GM12878 (cell line): ENCODE measurements around the gene CENATAC. TPM values are rescaled to one million over a fixed set of nuclear protein-coding genes. Genes with fewer than 3 reads are reported as not detected.

ENCODE experiments used
- ATF7 ChIP-seq: fragments of 450-650 bp; IDR thresholded peaks from 2 replicates; pipeline ENCODE4 v1.6.1; 2016; ENCODE audit warnings: low read depth, mild to moderate bottlenecking
- BACH1 ChIP-seq: fragments of 450-650 bp; IDR thresholded peaks from 2 replicates; pipeline ENCODE4 v1.6.1; 2017; ENCODE audit warnings: mild to moderate bottlenecking, borderline replicate concordance
- BCL11A ChIP-seq: IDR thresholded peaks from 2 replicates; pipeline ENCODE4 v1.6.1; 2011; ENCODE audit warnings: low read depth, low read length
- CHD1 ChIP-seq: IDR thresholded peaks from 2 replicates; pipeline ENCODE4 v1.6.1; 2012; ENCODE audit warnings: low read depth, low read length, improper control_type of control experiment
- FOXK2 ChIP-seq: fragments of 450-650 bp; IDR thresholded peaks from 2 replicates; pipeline ENCODE4 v1.6.1; 2017; ENCODE audit warnings: mild to moderate bottlenecking, moderate library complexity
- IRF3 ChIP-seq: fragments of 450-650 bp; IDR thresholded peaks from 2 replicates; pipeline ENCODE4 v1.6.1; 2014; ENCODE audit warnings: mild to moderate bottlenecking
- IRF4 ChIP-seq: IDR thresholded peaks from 2 replicates; pipeline ENCODE4 v1.6.1; 2011; ENCODE audit warnings: low read depth, low read length
- PAX5 ChIP-seq: IDR thresholded peaks from 2 replicates; pipeline ENCODE4 v1.6.1; 2011; ENCODE audit warnings: low read depth, low read length, borderline replicate concordance
- PAX8 ChIP-seq: fragments of 450-650 bp; IDR thresholded peaks from 2 replicates; pipeline ENCODE4 v1.6.1; 2017; ENCODE audit warnings: mild to moderate bottlenecking, moderate library complexity
- PML ChIP-seq: IDR thresholded peaks from 2 replicates; pipeline ENCODE4 v1.6.1; 2012; ENCODE audit warnings: low read length, inconsistent platforms
- PRDM15 ChIP-seq: fragments of 450-650 bp; formaldehyde crosslinking; IDR thresholded peaks from 2 replicates; pipeline ENCODE4 v1.4.0; 2020; ENCODE audit warnings: mild to moderate bottlenecking, moderate library complexity
- RAD51 ChIP-seq: fragments of 450-650 bp; IDR thresholded peaks from 2 replicates; pipeline ENCODE4 v1.6.1; 2016; ENCODE audit warnings: moderate library complexity, mild to moderate bottlenecking, inconsistent platforms
- SMAD1 ChIP-seq: fragments of 450-650 bp; IDR thresholded peaks from 2 replicates; pipeline ENCODE4 v1.6.1; 2018; ENCODE audit warnings: mild to moderate bottlenecking, low read depth; ENCODE audit not compliant: partially characterized antibody
- SMAD5 ChIP-seq: IDR thresholded peaks from 2 replicates; pipeline ENCODE4 v1.6.1; 2016; ENCODE audit warnings: antibody characterized with exemption, low read depth
- SP1 ChIP-seq: IDR thresholded peaks from one replicate; pipeline ENCODE4 v1.6.1; 2011; ENCODE audit warnings: low read depth, low read length
- SRF ChIP-seq, 2 experiments: IDR thresholded peaks; 2 replicates each; pipeline ENCODE4 v1.6.1; 2011; ENCODE audit warnings: low read depth in 2 of 2, low read length in 2 of 2, mild to moderate bottlenecking in 1 of 2, moderate library complexity in 1 of 2
- TCF12 ChIP-seq: IDR thresholded peaks from 2 replicates; pipeline ENCODE4 v1.6.1; 2011; ENCODE audit warnings: low read depth, mild to moderate bottlenecking, low read length
- ZZZ3 ChIP-seq: IDR thresholded peaks from 2 replicates; pipeline ENCODE4 v1.6.1; 2011; ENCODE audit warnings: low read depth; ENCODE audit not compliant: control insufficient read depth, insufficient read length
- polyA plus RNA-seq, 11 experiments: library from polyadenylated mRNA; depleted of rRNA in 4 of 11; unstranded in 6 of 11; stranded (reverse) in 5 of 11; fragments of >200 nt; fragmentation: Nextera tagmentation in 4 of 11; fragmentation: Illumina TruSeq in 1 of 11; extraction: Ambion mirVana in 4 of 11; extraction: Trizol in 1 of 11; gene quantifications; 1 replicate in 1 of 11; 2 replicates in 10 of 11; pipeline versions ENCODE4 v1.2.1 to v1.2.3, GENCODE V29; 2011 to 2016; ENCODE audit warnings: inconsistent platforms in 2 of 11, missing spikeins in 2 of 11, low read depth in 1 of 11
- total RNA-seq, 4 experiments: library from RNA; depleted of rRNA in 3 of 4; stranded (reverse); fragments of >200 nt in 3 of 4; fragmentation: Illumina TruSeq in 1 of 4; extraction: Trizol in 1 of 4; gene quantifications; 2 replicates each; pipeline versions ENCODE4 v1.2.1 to v1.2.3, GENCODE V29; 2013 to 2021
- TF ChIP-seq, protein P1 (sequence below): IDR thresholded peaks from 2 replicates; pipeline ENCODE4 v1.6.1; 2012; ENCODE audit warnings: low read depth, low read length, improper control_type of control experiment
- TF ChIP-seq, protein P2 (sequence below): fragments of 450-650 bp; IDR thresholded peaks from 2 replicates; pipeline ENCODE4 v1.6.1; 2018; ENCODE audit warnings: borderline replicate concordance, mild to moderate bottlenecking; ENCODE audit not compliant: partially characterized antibody
- TF ChIP-seq, protein P3 (sequence below): fragments of 450-650 bp; conservative IDR thresholded peaks from 2 replicates; pipeline ENCODE4 v1.6.1; 2017; ENCODE audit warnings: mild to moderate bottlenecking, moderate library complexity

CENATAC gene
- total and polyA plus RNA-seq, 10 of the 15 experiments (the other 5 are each of a cell fraction or from before 2014, with no cell fraction given): 4.8 to 37.1 (median 24.1) TPM

GRCh38 chr11:119018074-119018938, 20.4 kb downstream of the CENATAC start, which contains the start of the genes RPS25 and TRAPPC4 (continued):
- no peak; the same call in 1 of the 2 replicates for TF ChIP-seq FOXK2
- TF ChIP-seq SMAD1: peak; percentile 83
- no peak for TF ChIP-seq BCL11A
- no peak for TF ChIP-seq RAD51
- no peak for TF ChIP-seq IRF3
- peak; percentile 66; the same call in 1 of the 2 replicates for TF ChIP-seq ATF7
- peak; percentile 62 for TF ChIP-seq SP1
- no peak for TF ChIP-seq PAX8
- TF ChIP-seq, protein P1, sequence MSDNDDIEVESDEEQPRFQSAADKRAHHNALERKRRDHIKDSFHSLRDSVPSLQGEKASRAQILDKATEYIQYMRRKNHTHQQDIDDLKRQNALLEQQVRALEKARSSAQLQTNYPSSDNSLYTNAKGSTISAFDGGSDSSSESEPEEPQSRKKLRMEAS: peak; percentile 56; the same call in 1 of the 2 replicates
- TF ChIP-seq, protein P2, sequence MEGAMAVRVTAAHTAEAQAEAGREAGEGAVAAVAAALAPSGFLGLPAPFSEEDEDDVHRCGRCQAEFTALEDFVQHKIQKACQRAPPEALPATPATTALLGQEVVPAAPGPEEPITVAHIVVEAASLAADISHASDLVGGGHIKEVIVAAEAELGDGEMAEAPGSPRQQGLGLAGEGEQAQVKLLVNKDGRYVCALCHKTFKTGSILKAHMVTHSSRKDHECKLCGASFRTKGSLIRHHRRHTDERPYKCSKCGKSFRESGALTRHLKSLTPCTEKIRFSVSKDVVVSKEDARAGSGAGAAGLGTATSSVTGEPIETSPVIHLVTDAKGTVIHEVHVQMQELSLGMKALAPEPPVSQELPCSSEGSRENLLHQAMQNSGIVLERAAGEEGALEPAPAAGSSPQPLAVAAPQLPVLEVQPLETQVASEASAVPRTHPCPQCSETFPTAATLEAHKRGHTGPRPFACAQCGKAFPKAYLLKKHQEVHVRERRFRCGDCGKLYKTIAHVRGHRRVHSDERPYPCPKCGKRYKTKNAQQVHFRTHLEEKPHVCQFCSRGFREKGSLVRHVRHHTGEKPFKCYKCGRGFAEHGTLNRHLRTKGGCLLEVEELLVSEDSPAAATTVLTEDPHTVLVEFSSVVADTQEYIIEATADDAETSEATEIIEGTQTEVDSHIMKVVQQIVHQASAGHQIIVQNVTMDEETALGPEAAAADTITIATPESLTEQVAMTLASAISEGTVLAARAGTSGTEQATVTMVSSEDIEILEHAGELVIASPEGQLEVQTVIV: peak; percentile 91
- TF ChIP-seq TCF12: 0 out of 2 replicates have a peak, but pooled peaks have one; percentile 52
- TF ChIP-seq SRF (IDR thresholded peaks at IDR 0.05; ENCODE audit: low read depth in 2 of 2, low read length in 2 of 2): peak in 1 of 2 experiments; percentile 70; a peak in 1 of 4 replicates
- peak; percentile 79 for TF ChIP-seq SMAD5
- TF ChIP-seq, protein P3, sequence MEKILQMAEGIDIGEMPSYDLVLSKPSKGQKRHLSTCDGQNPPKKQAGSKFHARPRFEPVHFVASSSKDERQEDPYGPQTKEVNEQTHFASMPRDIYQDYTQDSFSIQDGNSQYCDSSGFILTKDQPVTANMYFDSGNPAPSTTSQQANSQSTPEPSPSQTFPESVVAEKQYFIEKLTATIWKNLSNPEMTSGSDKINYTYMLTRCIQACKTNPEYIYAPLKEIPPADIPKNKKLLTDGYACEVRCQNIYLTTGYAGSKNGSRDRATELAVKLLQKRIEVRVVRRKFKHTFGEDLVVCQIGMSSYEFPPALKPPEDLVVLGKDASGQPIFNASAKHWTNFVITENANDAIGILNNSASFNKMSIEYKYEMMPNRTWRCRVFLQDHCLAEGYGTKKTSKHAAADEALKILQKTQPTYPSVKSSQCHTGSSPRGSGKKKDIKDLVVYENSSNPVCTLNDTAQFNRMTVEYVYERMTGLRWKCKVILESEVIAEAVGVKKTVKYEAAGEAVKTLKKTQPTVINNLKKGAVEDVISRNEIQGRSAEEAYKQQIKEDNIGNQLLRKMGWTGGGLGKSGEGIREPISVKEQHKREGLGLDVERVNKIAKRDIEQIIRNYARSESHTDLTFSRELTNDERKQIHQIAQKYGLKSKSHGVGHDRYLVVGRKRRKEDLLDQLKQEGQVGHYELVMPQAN: peak; percentile 77
- TF ChIP-seq ZZZ3: no peak
- TF ChIP-seq CHD1: 0 out of 2 replicates have a peak, but pooled peaks have one; percentile 56
- peak; percentile 18; the same call in 1 of the 2 replicates for TF ChIP-seq PAX5
- peak; percentile 97 for TF ChIP-seq PML
- TF ChIP-seq PRDM15 (CRISPR knock-in tag): no peak
- TF ChIP-seq BACH1: peak; percentile 45; the same call in 1 of the 2 replicates
- TF ChIP-seq IRF4: no peak
